CD4-positive, alpha-beta T cell (primary cell): Measurements from ENCODE around the gene OR4N2. TPM values are rescaled to one million over a fixed set of nuclear protein-coding genes. Genes with fewer than 3 reads are reported as not detected.
"Not testable (repeated sequence)": the region's sequence is repeated elsewhere in the genome, so short reads cannot be mapped to it uniquely, and the experiment has no call there.

ENCODE experiments used
- ATAC-seq: fragments of 200-7000 bp; cut with Tn5 transposase; one replicate; pipeline ENCODE4 v1.10.0; 2022; ENCODE audit warnings: mild to moderate bottlenecking; ENCODE audit not compliant: poor library complexity
- CTCF ChIA-PET: fragments of 350-600 bp; sonication (Branson Sonifier 250); formaldehyde crosslinking; loops from one replicate; lab custom pipeline; 2021; ENCODE audit warnings: antibody characterized with exemption, inconsistent platforms; lab: Charles Lee
- POLR2A ChIA-PET: fragments of 350-600 bp; sonication (Branson Sonifier 250); formaldehyde crosslinking; loops from one replicate; lab custom pipeline; 2021; ENCODE audit warnings: antibody characterized with exemption, inconsistent platforms; lab: Charles Lee
- DNase-seq, 14 experiments: peaks; one replicate each; pipeline ENCODE4 v3.0.0-alpha.2; 2013 to 2020; ENCODE audit warnings: mixed read lengths in 2 of 14
- H3K27ac ChIP-seq, 2 donors: one replicate each; pipeline versions ENCODE4 v1.5.1 to v1.7.0; 2013; ENCODE audit warnings: low read length in 2 of 2, low read depth in 1 of 2, mild to moderate bottlenecking in 1 of 2
- H3K27me3 ChIP-seq, 2 experiments: 1 replicate in 1 of 2; 2 replicates in 1 of 2; pipeline versions ENCODE4 v1.6.1 to v1.7.0; 2013; ENCODE audit warnings: low read length in 2 of 2, control low read depth in 1 of 2, mild to moderate bottlenecking in 1 of 2, moderate library complexity in 1 of 2; ENCODE audit not compliant: insufficient read depth in 2 of 2, control insufficient read depth in 1 of 2
- H3K36me3 ChIP-seq: one replicate; pipeline ENCODE4 v1.6.1; 2013; ENCODE audit warnings: low read length, control low read depth; ENCODE audit not compliant: insufficient read depth
- H3K4me1 ChIP-seq: one replicate; pipeline ENCODE4 v1.6.1; 2013; ENCODE audit warnings: low read length, control low read depth; ENCODE audit not compliant: insufficient read depth
- H3K4me3 ChIP-seq: one replicate; pipeline ENCODE4 v1.5.1; 2013; ENCODE audit warnings: mild to moderate bottlenecking, low read length, moderate library complexity
- H3K9me3 ChIP-seq, 2 experiments: 1 replicate in 1 of 2; 2 replicates in 1 of 2; pipeline versions ENCODE4 v1.6.1 to v1.7.0; 2013; ENCODE audit warnings: low read length in 2 of 2, mild to moderate bottlenecking in 2 of 2, control low read depth in 1 of 2, moderate library complexity in 1 of 2; ENCODE audit not compliant: control insufficient read depth in 1 of 2, insufficient read depth in 1 of 2
- H3K27ac Mint-ChIP-seq: one replicate; pipeline ENCODE4 v1.8.0; 2020; ENCODE audit warnings: mixed read lengths
- H3K27me3 Mint-ChIP-seq: one replicate; pipeline ENCODE4 v1.8.0; 2021; ENCODE audit warnings: mixed read lengths
- H3K36me3 Mint-ChIP-seq: one replicate; pipeline ENCODE4 v1.8.0; 2021; ENCODE audit warnings: low read depth, mixed read lengths
- H3K4me1 Mint-ChIP-seq: one replicate; pipeline ENCODE4 v1.8.0; 2021; ENCODE audit warnings: low read depth, mixed read lengths
- H3K4me3 Mint-ChIP-seq: one replicate; pipeline ENCODE4 v1.8.0; 2020; ENCODE audit warnings: mild to moderate bottlenecking, mixed read lengths
- H3K9me3 Mint-ChIP-seq: one replicate; pipeline ENCODE4 v1.8.0; 2020; ENCODE audit warnings: mixed read lengths
- CTCF ChIP-seq: fragments of 200-600 bp; IDR thresholded peaks from one replicate; pipeline ENCODE4 v1.8.0; 2022; ENCODE audit warnings: antibody characterized with exemption, mild to moderate bottlenecking
- intact Hi-C, 2 experiments: fragments of 100-400 bp; cut with DNase I in 1 of 2; cut with micrococcal nuclease in 1 of 2; formaldehyde crosslinking; loops; one replicate each; pipeline versions ENCODE4 v1.15.1 to v1.9.0; 2023 to 2025; cut with DNase I, micrococcal nuclease
- polyA plus RNA-seq, 2 donors: library from polyadenylated mRNA; unstranded; fragments of 120-200 nt; gene quantifications; one replicate each; pipeline ENCODE4 v1.2.1, GENCODE V29; 2013
- total RNA-seq, 174 experiments: library from RNA in 2 of 174; stranded (reverse) in 2 of 174; gene quantifications; one replicate each; pipeline ENCODE4 v1.2.3 and lab custom pipeline; 2021 to 2026

The OR4N2 gene
- total RNA-seq (not detected), total RNA-seq (lab: John Stamatoyannopoulos, UW) (0 to 0.16 (median 0) reads per million in 172 experiments)
- polyA plus RNA-seq (2013, experiment 1 of 2), result not detected
- polyA plus RNA-seq (2013, experiment 2 of 2), result not detected

- H3K36me3 ChIP-seq, H3K27ac Mint-ChIP-seq, H3K27me3 Mint-ChIP-seq, intact Hi-C loops, POLR2A ChIA-PET, H3K4me1 Mint-ChIP-seq, CTCF ChIA-PET, DNase-seq, H3K27me3 ChIP-seq, H3K4me3 Mint-ChIP-seq, H3K27ac ChIP-seq, H3K9me3 Mint-ChIP-seq, H3K36me3 Mint-ChIP-seq, H3K4me1 ChIP-seq, ATAC-seq, H3K4me3 ChIP-seq: not testable (repeated sequence)
- H3K9me3 ChIP-seq, result peaks cover 0 to 17% of the 10 kb centered on the region in 2 experiments
Measured at GRCh38 chr14:19803470-19803869, at the start of gene OR4N2. OR4N2 (plus strand) TSS chr14:19803770; CDS start chr14:19827449, 23,679 bp downstream.

GRCh38 chr14:19754172-19754571 is 49.4 kb upstream of the OR4N2 start:
- POLR2A ChIA-PET, result no interaction called here
- no peaks in the 10 kb centered on the region for H3K9me3 ChIP-seq
- Mint-ChIP-seq H3K27me3 (peaks cover 6% of the 10 kb centered on the region), H3K4me3 (no peak overlapping the region), H3K9me3 (no peaks in the 10 kb centered on the region), H3K27ac (no peak overlapping the region), H3K4me1 (no peaks in the 10 kb centered on the region), H3K36me3 (no peaks in the 10 kb centered on the region)
- H3K4me1 ChIP-seq, result no peaks in the 10 kb centered on the region
- ATAC-seq (no peak), DNase-seq (no peak)
- intact Hi-C loops, result no loop called here
- no peak for TF ChIP-seq CTCF
- CTCF ChIA-PET, result no interaction called here
- H3K4me3 ChIP-seq, result no peak overlapping the region
- H3K27me3 ChIP-seq, result no peaks in the 10 kb centered on the region
- no peak overlapping the region for H3K27ac ChIP-seq
- no peaks in the 10 kb centered on the region for H3K36me3 ChIP-seq

- POLR2A ChIA-PET, intact Hi-C loops: not testable (repeated sequence)
- peaks cover 18% of the 10 kb centered on the region for H3K27me3 Mint-ChIP-seq
Measured at GRCh38 chr14:19771491-19771890, 32.1 kb upstream of the OR4N2 start.

GRCh38 chr14:19771895-19772430 is 31.6 kb upstream of the OR4N2 start:
- intact Hi-C loops, result no loop called here
- H3K27me3 Mint-ChIP-seq, result peaks cover 18% of the 10 kb centered on the region
- Histone ChIP-seq H3K27me3 (no peaks in the 10 kb centered on the region), H3K36me3 (no peaks in the 10 kb centered on the region), H3K4me3 (no peak overlapping the region), H3K27ac (no peak overlapping the region), H3K9me3 (peaks cover 10 to 11% of the 10 kb centered on the region in 2 experiments), H3K4me1 (no peaks in the 10 kb centered on the region)
- no peaks in the 10 kb centered on the region for H3K4me1 Mint-ChIP-seq
- DNase-seq (no peak), ATAC-seq (no peak)
- no peak overlapping the region for H3K4me3 Mint-ChIP-seq
- H3K9me3 Mint-ChIP-seq, result peaks cover 2% of the 10 kb centered on the region
- no peak for TF ChIP-seq CTCF
- no peak overlapping the region for H3K27ac Mint-ChIP-seq
- CTCF ChIA-PET, result no interaction called here
- POLR2A ChIA-PET, result no interaction called here
- no peaks in the 10 kb centered on the region for H3K36me3 Mint-ChIP-seq

More at GRCh38 chr14:19771491-19771890, 32.1 kb upstream of the OR4N2 start:
- H3K4me3 ChIP-seq, DNase-seq, ATAC-seq, H3K27ac ChIP-seq, H3K27me3 ChIP-seq, H3K4me3 Mint-ChIP-seq, CTCF ChIA-PET, H3K36me3 ChIP-seq, H3K9me3 Mint-ChIP-seq, H3K4me1 ChIP-seq, H3K36me3 Mint-ChIP-seq, H3K4me1 Mint-ChIP-seq, H3K27ac Mint-ChIP-seq: not testable (repeated sequence)
- H3K9me3 ChIP-seq, result peaks cover 10 to 11% of the 10 kb centered on the region in 2 experiments

GRCh38 chr14:19772454-19772853 is 31.1 kb upstream of the OR4N2 start:
- H3K36me3 Mint-ChIP-seq, H3K27me3 ChIP-seq, H3K27ac ChIP-seq, H3K4me1 Mint-ChIP-seq, intact Hi-C loops, POLR2A ChIA-PET, H3K4me3 Mint-ChIP-seq, ATAC-seq, H3K4me3 ChIP-seq, H3K36me3 ChIP-seq, CTCF ChIA-PET, H3K4me1 ChIP-seq, H3K27ac Mint-ChIP-seq, H3K9me3 Mint-ChIP-seq: not testable (repeated sequence)
- H3K27me3 Mint-ChIP-seq, result peaks cover 18% of the 10 kb centered on the region
- peaks cover 10 to 11% of the 10 kb centered on the region in 2 experiments for H3K9me3 ChIP-seq
- DNase-seq, result peak in 1 of 14 experiments; percentile 1

- H3K36me3 Mint-ChIP-seq, CTCF ChIA-PET, H3K4me1 ChIP-seq, H3K4me3 ChIP-seq, DNase-seq, intact Hi-C loops, H3K4me1 Mint-ChIP-seq, H3K27ac ChIP-seq, POLR2A ChIA-PET, H3K27me3 ChIP-seq, H3K36me3 ChIP-seq, ATAC-seq, H3K27ac Mint-ChIP-seq, H3K9me3 Mint-ChIP-seq, H3K4me3 Mint-ChIP-seq: not testable (repeated sequence)
- peaks cover 18% of the 10 kb centered on the region for H3K27me3 Mint-ChIP-seq
- H3K9me3 ChIP-seq, result peaks cover 10 to 11% of the 10 kb centered on the region in 2 experiments
Measured at GRCh38 chr14:19773204-19773603, 30.4 kb upstream of the OR4N2 start, which contains the start of gene OR4M1. OR4M1 (plus strand) TSS chr14:19773504; CDS start chr14:19780323, 6,819 bp downstream.
